GM10248 (cell line): ENCODE data around the gene TINAG.

Source experiments
- CTCF ChIA-PET: fragments of 300-600 bp; sonication (Branson Sonifier 250); formaldehyde crosslinking; extraction: SDS; loops from one replicate; lab custom pipeline; 2021; ENCODE audit warnings: antibody characterized with exemption; lab: Yijun Ruan, JAX
- POLR2A ChIA-PET: fragments of 350-650 bp; sonication (Branson Sonifier 250); formaldehyde crosslinking; extraction: SDS; loops from one replicate; lab custom pipeline; 2020; ENCODE audit warnings: antibody characterized with exemption; lab: Yijun Ruan, JAX
- DNase-seq: peaks from one replicate; pipeline ENCODE4 v3.0.0; 2012; ENCODE audit errors: extremely low spot score
- TF ChIP-seq, protein P1 (sequence below): IDR thresholded peaks from 2 replicates; pipeline ENCODE4 v1.5.1; 2012; ENCODE audit warnings: mild to moderate bottlenecking, low read depth; ENCODE audit errors: extremely low read depth, missing control alignments, control extremely low read depth

The TINAG gene

DNA sequence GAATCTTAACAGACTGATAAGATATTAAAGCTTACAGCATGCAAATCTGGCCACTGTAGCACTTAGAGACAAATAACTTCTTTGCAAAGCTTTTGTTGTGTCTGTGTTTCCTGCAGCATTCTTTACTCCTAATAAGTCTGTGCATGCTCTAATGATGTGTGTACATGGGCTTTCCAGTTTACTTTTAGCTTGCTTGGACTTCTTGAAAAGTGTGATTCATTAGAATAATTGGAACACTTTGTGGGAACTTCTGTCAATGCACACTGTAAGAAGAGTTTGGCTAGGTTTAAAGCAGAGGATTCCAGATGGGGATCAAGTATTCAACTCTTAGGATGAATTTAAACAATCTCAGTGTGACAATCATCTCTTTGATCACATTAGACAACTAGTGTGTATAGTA lies 22.1 kb upstream of the TINAG start:
- TF ChIP-seq, protein P1, sequence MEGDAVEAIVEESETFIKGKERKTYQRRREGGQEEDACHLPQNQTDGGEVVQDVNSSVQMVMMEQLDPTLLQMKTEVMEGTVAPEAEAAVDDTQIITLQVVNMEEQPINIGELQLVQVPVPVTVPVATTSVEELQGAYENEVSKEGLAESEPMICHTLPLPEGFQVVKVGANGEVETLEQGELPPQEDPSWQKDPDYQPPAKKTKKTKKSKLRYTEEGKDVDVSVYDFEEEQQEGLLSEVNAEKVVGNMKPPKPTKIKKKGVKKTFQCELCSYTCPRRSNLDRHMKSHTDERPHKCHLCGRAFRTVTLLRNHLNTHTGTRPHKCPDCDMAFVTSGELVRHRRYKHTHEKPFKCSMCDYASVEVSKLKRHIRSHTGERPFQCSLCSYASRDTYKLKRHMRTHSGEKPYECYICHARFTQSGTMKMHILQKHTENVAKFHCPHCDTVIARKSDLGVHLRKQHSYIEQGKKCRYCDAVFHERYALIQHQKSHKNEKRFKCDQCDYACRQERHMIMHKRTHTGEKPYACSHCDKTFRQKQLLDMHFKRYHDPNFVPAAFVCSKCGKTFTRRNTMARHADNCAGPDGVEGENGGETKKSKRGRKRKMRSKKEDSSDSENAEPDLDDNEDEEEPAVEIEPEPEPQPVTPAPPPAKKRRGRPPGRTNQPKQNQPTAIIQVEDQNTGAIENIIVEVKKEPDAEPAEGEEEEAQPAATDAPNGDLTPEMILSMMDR: no peak
- POLR2A ChIA-PET: no interaction called here
- no peak for DNase-seq
- CTCF ChIA-PET: interaction anchor here (3.3 kb wide), 1 partner anchor 16 kb away, joined by 8 read pairs; no protein-coding TSS in a partner anchor

DNA sequence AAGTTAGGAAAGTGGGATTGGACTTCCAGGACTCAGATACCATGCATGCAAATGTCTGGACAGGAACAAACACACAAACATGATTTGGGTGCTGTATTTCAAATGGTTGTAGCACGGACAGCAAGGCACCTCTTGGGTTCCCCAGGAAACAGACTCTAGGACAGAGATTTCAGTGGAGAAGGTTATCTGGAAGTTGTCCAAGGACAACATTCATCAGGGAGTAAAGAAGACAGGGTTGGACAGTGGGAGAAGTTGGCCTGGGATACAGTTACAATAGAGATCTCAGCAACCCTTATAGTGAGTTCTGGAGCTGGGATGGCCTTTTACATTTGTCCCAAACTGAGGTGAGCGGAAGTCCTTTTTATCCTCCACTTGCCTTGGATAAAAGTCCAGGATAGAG lies 19.8 kb upstream of the TINAG start:
- TF ChIP-seq, protein P1: no peak
- no peak for DNase-seq
- POLR2A ChIA-PET: no interaction called here
- CTCF ChIA-PET: no interaction called here

DNA sequence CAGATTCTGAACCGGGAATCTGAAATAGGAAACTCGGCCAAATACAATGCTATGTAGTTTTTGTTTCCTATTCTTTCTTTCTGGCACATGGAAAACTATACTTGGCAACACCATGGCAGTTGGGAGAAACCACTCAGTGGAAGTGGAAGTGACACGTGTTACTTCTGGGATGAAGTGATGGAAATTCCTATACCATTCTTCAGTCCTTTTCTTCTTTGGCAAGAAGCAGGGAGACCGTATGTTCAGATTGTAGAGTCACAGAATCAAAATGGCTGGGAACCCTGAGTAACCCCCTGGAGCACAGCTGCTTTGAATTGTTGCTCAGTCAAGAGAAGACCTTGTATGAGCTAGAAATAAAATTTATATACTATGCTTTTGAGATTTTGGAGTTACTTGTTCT lies 18.8 kb upstream of the TINAG start:
- POLR2A ChIA-PET: no interaction called here
- TF ChIP-seq, protein P1: no peak
- CTCF ChIA-PET: no interaction called here
- no peak for DNase-seq

DNA sequence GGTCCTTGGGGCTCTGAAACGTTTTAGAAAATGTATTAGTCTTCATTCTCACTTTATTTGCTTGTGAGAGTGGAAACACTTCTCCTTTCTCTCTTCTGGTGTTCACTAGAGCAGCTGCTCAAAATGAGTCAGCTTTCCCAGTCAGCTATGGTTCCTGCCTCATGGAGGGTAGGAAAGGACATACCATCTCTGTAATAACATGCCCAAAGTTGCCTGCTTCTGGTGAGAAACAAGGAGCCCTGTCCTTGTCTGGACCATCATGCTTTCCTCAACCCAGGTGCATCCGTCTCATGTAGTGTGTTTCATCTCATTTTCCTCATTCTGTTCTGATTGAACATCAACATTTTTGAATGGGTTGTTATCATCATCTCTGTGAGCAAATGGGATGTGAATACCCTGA lies 17.1 kb upstream of the TINAG start:
- CTCF ChIA-PET: interaction anchor here (2.0 kb wide), 1 partner anchor 11 kb away, joined by 6 read pairs; no protein-coding TSS in a partner anchor

DNA sequence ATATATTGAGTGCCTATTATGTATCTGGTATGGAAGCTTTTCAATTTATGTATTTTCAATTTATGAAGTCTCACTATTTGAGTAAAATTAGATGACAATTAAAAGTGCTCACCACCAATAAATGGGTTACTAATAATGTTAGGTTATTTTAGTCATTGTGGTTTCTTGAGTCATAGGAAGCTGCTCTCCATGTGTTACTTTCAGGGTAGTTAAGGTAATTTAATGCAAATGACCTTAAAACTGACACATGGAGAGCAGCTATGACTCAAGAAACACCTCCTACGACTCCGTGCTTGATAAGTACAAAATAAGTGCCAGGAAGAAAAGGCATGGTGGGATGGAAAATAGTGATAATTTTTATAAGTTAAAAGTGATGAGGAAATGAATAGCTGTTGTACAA lies 16.5 kb upstream of the TINAG start:
- CTCF ChIA-PET: interaction anchor here (2.0 kb wide), 1 partner anchor 10 kb away, joined by 6 read pairs; no protein-coding TSS in a partner anchor
- peak; percentile 32 for DNase-seq
- POLR2A ChIA-PET: no interaction called here
- TF ChIP-seq, protein P1: no peak

More for the DNA sequence above, 17.1 kb upstream of the TINAG start:
- TF ChIP-seq, protein P1: no peak
- POLR2A ChIA-PET: no interaction called here
- DNase-seq: no peak

DNA sequence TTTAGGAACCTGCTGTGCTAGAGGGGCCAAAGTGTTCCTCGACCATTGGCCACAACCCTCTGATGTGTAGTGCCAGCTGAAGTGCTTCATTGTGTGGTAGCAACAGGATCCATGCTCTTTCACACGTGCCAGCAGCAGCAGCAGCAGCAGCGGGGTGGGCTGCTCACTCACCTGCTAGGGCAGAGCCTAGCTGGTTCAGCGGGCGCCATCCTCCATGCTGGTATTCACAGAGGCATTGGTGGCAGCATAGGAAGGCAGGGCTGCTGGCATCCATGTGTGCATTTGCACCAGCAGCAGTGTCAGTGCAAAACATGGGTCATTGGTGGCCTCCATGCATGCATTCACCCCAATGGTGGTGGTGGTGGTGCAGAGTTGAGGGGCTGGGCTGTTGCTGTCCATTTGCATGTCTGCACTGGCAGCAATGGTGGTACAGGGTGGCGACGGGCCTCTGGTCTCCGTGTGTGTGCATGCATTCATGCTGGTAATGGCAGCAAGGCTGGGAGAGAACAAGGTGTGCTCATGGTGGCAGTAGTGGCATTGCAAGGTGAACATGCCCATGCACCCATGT lies 13.2 kb upstream of the TINAG start:
- DNase-seq: no peak
- CTCF ChIA-PET: no interaction called here
- TF ChIP-seq, protein P1: no peak
- POLR2A ChIA-PET: no interaction called here
